Smooth muscle cell (in vitro differentiated cells): Measurements from ENCODE around the gene DYNLT2. TPM values are rescaled to one million over a fixed set of nuclear protein-coding genes. Genes with fewer than 3 reads are reported as not detected.
"Not testable (repeated sequence)": the region's sequence is repeated elsewhere in the genome, so short reads cannot be mapped to it uniquely, and the experiment has no call there.

Experiments used
- DNase-seq: peaks from one replicate; lab custom pipeline; 2025; ENCODE audit not compliant: unreplicated experiment; lab: John Stamatoyannopoulos, UW
- H2AFZ ChIP-seq: fragments of 200-600 bp; sonication (generic); 2 replicates; pipeline ENCODE4 v1.6.0; 2016; ENCODE audit warnings: antibody characterized with exemption, low read depth, mild to moderate bottlenecking
- H3F3A ChIP-seq: fragments of 200-600 bp; sonication (generic); 2 replicates; pipeline ENCODE4 v1.6.0; 2017; ENCODE audit warnings: antibody characterized with exemption, low read depth
- H3K27ac ChIP-seq: fragments of 200-600 bp; sonication (generic); 2 replicates; pipeline ENCODE4 v1.5.1; 2016; ENCODE audit warnings: low read depth, mild to moderate bottlenecking
- H3K27me3 ChIP-seq: fragments of 200-600 bp; sonication (generic); 2 replicates; pipeline ENCODE4 v1.6.1; 2016; ENCODE audit warnings: low read depth, mild to moderate bottlenecking
- H3K36me3 ChIP-seq: fragments of 200-600 bp; sonication (generic); 2 replicates; pipeline ENCODE4 v1.5.1; 2016; ENCODE audit warnings: low read depth
- H3K4me1 ChIP-seq: fragments of 200-600 bp; sonication (generic); 2 replicates; pipeline ENCODE4 v1.5.1; 2016; ENCODE audit warnings: low read depth
- H3K4me2 ChIP-seq: fragments of 200-600 bp; sonication (generic); 2 replicates; pipeline ENCODE4 v1.6.0; 2016; ENCODE audit warnings: mild to moderate bottlenecking
- H3K4me3 ChIP-seq: fragments of 200-600 bp; sonication (generic); 2 replicates; pipeline ENCODE4 v1.5.1; 2016; ENCODE audit warnings: mild to moderate bottlenecking
- H3K79me2 ChIP-seq: fragments of 200-600 bp; sonication (generic); 2 replicates; pipeline ENCODE4 v1.6.0; 2016; ENCODE audit warnings: low read depth, mild to moderate bottlenecking
- H3K9ac ChIP-seq: fragments of 200-600 bp; sonication (generic); 2 replicates; pipeline ENCODE4 v1.6.0; 2016; ENCODE audit warnings: low read depth
- H3K9me3 ChIP-seq: fragments of 200-600 bp; sonication (generic); replicated peaks from 2 replicates; pipeline ENCODE4 v1.5.1; 2016; ENCODE audit warnings: low read depth
- H4K20me1 ChIP-seq: fragments of 200-600 bp; sonication (generic); 2 replicates; pipeline ENCODE4 v1.6.0; 2016; ENCODE audit warnings: low read depth
- WGBS: methylation state at CpG from one replicate; pipeline ENCODE4 v1.1.7; 2016; ENCODE audit warnings: low lambda C conversion rate; 5-methylcytosine and 5-hydroxymethylcytosine counted together
- polyA plus RNA-seq: library from polyadenylated mRNA; unstranded; fragments of >200 nt; fragmentation: Nextera tagmentation; extraction: Ambion mirVana; gene quantifications from 2 replicates; pipeline ENCODE4 v1.2.1, GENCODE V29; 2016
- total RNA-seq: library from RNA; depleted of rRNA; stranded (reverse); fragments of >200 nt; gene quantifications from 2 replicates; pipeline ENCODE4 v1.2.3, GENCODE V29; 2014
- TF ChIP-seq, protein P1 (sequence below): fragments of 200-600 bp; sonication (generic); IDR thresholded peaks from 2 replicates; pipeline ENCODE4 v1.5.1; 2017; ENCODE audit warnings: borderline replicate concordance, mild to moderate bottlenecking, antibody characterized with exemption; ENCODE audit not compliant: insufficient read depth, poor library complexity, severe bottlenecking

DYNLT2 gene
- total and polyA plus RNA-seq, 2 experiments from 2014 or later, result 0.89 to 2.1 TPM

- Histone ChIP-seq H3K4me1 (peaks cover 34% of the 10 kb centered on the region), H3K36me3 (no peaks in the 10 kb centered on the region), H3K4me3 (peak overlapping the region; percentile 84), H3K9ac (peak overlapping the region; percentile 97), H4K20me1 (peaks cover 17% of the 10 kb centered on the region), H3F3A (peaks cover 13% of the 10 kb centered on the region), H3K27ac (peak overlapping the region; percentile 96), H3K27me3 (no peaks in the 10 kb centered on the region), H3K79me2 (peaks cover 38% of the 10 kb centered on the region), H2AFZ (no peak overlapping the region), H3K9me3 (no peaks in the 10 kb centered on the region), H3K4me2 (peak overlapping the region; percentile 95)
- 7% methylated on average over 5 of the region's 5 CpGs for WGBS
- no peak for DNase-seq
- TF ChIP-seq, protein P1, sequence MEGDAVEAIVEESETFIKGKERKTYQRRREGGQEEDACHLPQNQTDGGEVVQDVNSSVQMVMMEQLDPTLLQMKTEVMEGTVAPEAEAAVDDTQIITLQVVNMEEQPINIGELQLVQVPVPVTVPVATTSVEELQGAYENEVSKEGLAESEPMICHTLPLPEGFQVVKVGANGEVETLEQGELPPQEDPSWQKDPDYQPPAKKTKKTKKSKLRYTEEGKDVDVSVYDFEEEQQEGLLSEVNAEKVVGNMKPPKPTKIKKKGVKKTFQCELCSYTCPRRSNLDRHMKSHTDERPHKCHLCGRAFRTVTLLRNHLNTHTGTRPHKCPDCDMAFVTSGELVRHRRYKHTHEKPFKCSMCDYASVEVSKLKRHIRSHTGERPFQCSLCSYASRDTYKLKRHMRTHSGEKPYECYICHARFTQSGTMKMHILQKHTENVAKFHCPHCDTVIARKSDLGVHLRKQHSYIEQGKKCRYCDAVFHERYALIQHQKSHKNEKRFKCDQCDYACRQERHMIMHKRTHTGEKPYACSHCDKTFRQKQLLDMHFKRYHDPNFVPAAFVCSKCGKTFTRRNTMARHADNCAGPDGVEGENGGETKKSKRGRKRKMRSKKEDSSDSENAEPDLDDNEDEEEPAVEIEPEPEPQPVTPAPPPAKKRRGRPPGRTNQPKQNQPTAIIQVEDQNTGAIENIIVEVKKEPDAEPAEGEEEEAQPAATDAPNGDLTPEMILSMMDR, result no peak
Measured at GRCh38 chr6:169700296-169700695, 51.1 kb downstream of the DYNLT2 start.

- H3K4me3 ChIP-seq, H3K27ac ChIP-seq, H3K4me2 ChIP-seq, H4K20me1 ChIP-seq, H3K9me3 ChIP-seq, DNase-seq, H3K9ac ChIP-seq, H2AFZ ChIP-seq, H3K27me3 ChIP-seq: not testable (repeated sequence)
- H3F3A ChIP-seq, result peaks cover 13% of the 10 kb centered on the region
- H3K79me2 ChIP-seq, result peaks cover 32% of the 10 kb centered on the region
- peaks cover 10% of the 10 kb centered on the region for H3K36me3 ChIP-seq
- 85% methylated on average over 10 of the region's 10 CpGs for WGBS
- TF ChIP-seq, protein P1, result peak; percentile 36
- peaks cover 11% of the 10 kb centered on the region for H3K4me1 ChIP-seq
Measured at GRCh38 chr6:169697115-169697514, 54.3 kb downstream of the DYNLT2 start.

DNA sequence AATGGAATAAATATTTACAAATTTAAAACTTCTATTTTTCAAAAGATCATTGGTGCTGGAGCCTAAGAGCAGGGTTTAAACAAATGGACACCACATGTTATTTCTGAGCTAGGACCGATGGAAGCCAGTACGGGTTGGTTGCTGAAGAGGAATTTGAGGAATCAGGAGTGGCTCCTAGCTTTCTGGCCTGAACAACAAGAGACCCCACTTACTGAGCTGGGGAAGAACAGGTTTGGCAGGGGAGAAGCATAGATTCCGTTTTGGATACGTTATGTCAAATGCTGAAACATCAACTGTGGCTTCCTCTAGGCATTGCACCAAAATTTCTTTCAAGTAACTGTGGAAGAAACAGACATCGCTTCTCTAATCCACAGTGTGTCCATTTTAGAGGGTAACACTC is 56.2 kb downstream of the DYNLT2 start:
- Histone ChIP-seq H3K27me3 (no peaks in the 10 kb centered on the region), H3F3A (peaks cover 2% of the 10 kb centered on the region), H3K4me1 (peaks cover under 1% of the 10 kb centered on the region), H4K20me1 (no peaks in the 10 kb centered on the region), H3K36me3 (peaks cover 10% of the 10 kb centered on the region), H3K9ac (no peak overlapping the region), H3K4me2 (no peak overlapping the region), H3K9me3 (peaks cover 4% of the 10 kb centered on the region), H2AFZ (no peak overlapping the region), H3K79me2 (peaks cover 32% of the 10 kb centered on the region), H3K4me3 (no peak overlapping the region), H3K27ac (no peak overlapping the region)
- TF ChIP-seq, protein P1, result no peak
- no peak for DNase-seq
- 81% methylated on average over 5 of the region's 5 CpGs for WGBS

GRCh38 chr6:169692516-169692915 is 58.9 kb downstream of the DYNLT2 start:
- Histone ChIP-seq H3K4me2 (no peak overlapping the region), H3K79me2 (peaks cover 24% of the 10 kb centered on the region)
- TF ChIP-seq, protein P1, result no peak

More at GRCh38 chr6:169692516-169692915, 58.9 kb downstream of the DYNLT2 start:
- no peak overlapping the region for H3K27ac ChIP-seq
- no peak overlapping the region for H3K9ac ChIP-seq
- H3K27me3 ChIP-seq, result no peaks in the 10 kb centered on the region
- H3K4me3 ChIP-seq, result no peak overlapping the region
- H3K36me3 ChIP-seq, result peaks cover 19% of the 10 kb centered on the region
- H3K4me1 ChIP-seq, result no peaks in the 10 kb centered on the region
- no peak for DNase-seq
- peaks cover 4% of the 10 kb centered on the region for H3K9me3 ChIP-seq
- WGBS, result 96% methylated on average over 3 of the region's 3 CpGs
- H3F3A ChIP-seq, result no peaks in the 10 kb centered on the region
- H4K20me1 ChIP-seq, result no peaks in the 10 kb centered on the region
- H2AFZ ChIP-seq, result no peak overlapping the region
